PC-9 (cell line): ENCODE results near the gene C21orf91. TPM values are rescaled to one million over a fixed set of nuclear protein-coding genes. Genes with fewer than 3 reads are reported as not detected.

Source experiments
- BruUV-seq: library from RNA; stranded (reverse); fragments of 400-500 nt; replicated peaks from 2 replicates; lab custom pipeline; 2021; lab: Mats Ljungman, UMichigan
- CTCF ChIA-PET: fragments of 300-600 bp; sonication (Branson Sonifier 250); formaldehyde crosslinking; loops from one replicate; lab custom pipeline; 2022; ENCODE audit warnings: antibody characterized with exemption; lab: Charles Lee
- POLR2A ChIA-PET: fragments of 300-600 bp; sonication (Branson Sonifier 250); formaldehyde crosslinking; loops from one replicate; lab custom pipeline; 2022; ENCODE audit warnings: antibody characterized with exemption; ENCODE audit not compliant: unreplicated experiment; lab: Charles Lee
- DNase-seq, 2 experiments: peaks; one replicate each; pipeline versions ENCODE4 v3.0.0 to v3.0.0-alpha.2; 2015 to 2022; ENCODE audit warnings: mixed read lengths in 1 of 2
- H2AFZ ChIP-seq: fragments of 200-600 bp; sonication (generic); 2 replicates; pipeline ENCODE4 v1.8.1; 2017; ENCODE audit warnings: antibody characterized with exemption
- H3F3A ChIP-seq: fragments of 200-600 bp; sonication (generic); 2 replicates; pipeline ENCODE4 v1.8.1; 2017; ENCODE audit warnings: antibody characterized with exemption, mild to moderate bottlenecking, low read depth; ENCODE audit not compliant: insufficient read depth
- H3K27ac ChIP-seq: fragments of 200-600 bp; sonication (generic); 2 replicates; pipeline ENCODE4 v1.6.1; 2016; ENCODE audit warnings: mixed run types
- H3K27me3 ChIP-seq: fragments of 200-600 bp; sonication (generic); 2 replicates; pipeline ENCODE4 v1.6.1; 2016; ENCODE audit warnings: low read depth, mixed run types; ENCODE audit not compliant: insufficient read depth
- H3K36me3 ChIP-seq: fragments of 200-600 bp; sonication (generic); 2 replicates; pipeline ENCODE4 v1.6.1; 2016; ENCODE audit warnings: low read depth, mixed run types
- H3K4me1 ChIP-seq: fragments of 200-600 bp; sonication (generic); replicated peaks from 2 replicates; pipeline ENCODE4 v1.6.1; 2016; ENCODE audit warnings: mixed run types; ENCODE audit not compliant: insufficient read depth
- H3K4me2 ChIP-seq: fragments of 200-600 bp; sonication (generic); 2 replicates; pipeline ENCODE4 v1.6.1; 2017; ENCODE audit warnings: mixed run types
- H3K4me3 ChIP-seq: fragments of 200-600 bp; sonication (generic); 2 replicates; pipeline ENCODE4 v1.6.1; 2016; ENCODE audit warnings: mixed run types
- H3K79me2 ChIP-seq: fragments of 200-600 bp; sonication (generic); 2 replicates; pipeline ENCODE4 v1.6.1; 2017; ENCODE audit warnings: low read depth, mixed run types
- H3K9me2 ChIP-seq: fragments of 200-600 bp; sonication (generic); 2 replicates; pipeline ENCODE4 v1.8.1; 2017; ENCODE audit warnings: mild to moderate bottlenecking; ENCODE audit not compliant: insufficient read depth
- H3K9me3 ChIP-seq: fragments of 200-600 bp; sonication (generic); 2 replicates; pipeline ENCODE4 v1.8.1; 2016; ENCODE audit warnings: low read depth; ENCODE audit not compliant: insufficient read depth
- H4K20me1 ChIP-seq: fragments of 200-600 bp; sonication (generic); 2 replicates; pipeline ENCODE4 v1.8.1; 2017; ENCODE audit not compliant: insufficient read depth
- CTCF ChIP-seq: fragments of 200-600 bp; sonication (generic); conservative IDR thresholded peaks from 2 replicates; pipeline ENCODE4 v1.6.1; 2017; ENCODE audit warnings: mixed run types, antibody characterized with exemption, mild to moderate bottlenecking, moderate library complexity
- EZH2 ChIP-seq: fragments of 200-600 bp; sonication (generic); IDR thresholded peaks from 2 replicates; pipeline ENCODE4 v1.8.0; 2017; ENCODE audit warnings: antibody characterized with exemption, low read depth
- intact Hi-C: fragments of 100-400 bp; cut with micrococcal nuclease; formaldehyde crosslinking; loops from one replicate; pipeline ENCODE4 v1.10.0; 2022; ENCODE audit not compliant: unreplicated experiment
- total RNA-seq: library from RNA; stranded (reverse); gene quantifications from 2 replicates; pipeline ENCODE4 v1.2.3, GENCODE V29; 2021

Gene C21orf91
- total RNA-seq, 1 experiment from 2014 or later: 15.5 TPM

GRCh38 chr21:17757671-17758070 lies 61.5 kb downstream of the C21orf91 start:
- Histone ChIP-seq H3K27me3 (no peaks in the 10 kb centered on the region), H3K9me3 (no peaks in the 10 kb centered on the region), H3K79me2 (no peaks in the 10 kb centered on the region), H3K4me1 (peaks cover 5% of the 10 kb centered on the region; the same call in 1 of the 2 replicates), H3K4me3 (no peak overlapping the region), H3K4me2 (no peak overlapping the region), H3K27ac (no peak overlapping the region), H4K20me1 (no peaks in the 10 kb centered on the region), H2AFZ (no peak overlapping the region), H3K9me2 (no peaks in the 10 kb centered on the region), H3K36me3 (no peaks in the 10 kb centered on the region), H3F3A (no peaks in the 10 kb centered on the region)
- TF ChIP-seq EZH2 (no peak), CTCF (no peak)
- intact Hi-C loops: no loop called here
- BruUV-seq: no TSS peak
- ChIA-PET POLR2A (interaction anchor here (0.7 kb wide), 1 partner anchor 57 kb away, joined by 3 read pairs; no protein-coding TSS in a partner anchor), CTCF (no interaction called here)
- DNase-seq: no peak

GRCh38 chr21:17753736-17754135 lies 65.4 kb downstream of the C21orf91 start:
- Histone ChIP-seq H3K27ac (no peak overlapping the region), H3K4me1 (peaks cover 5% of the 10 kb centered on the region; the same call in 1 of the 2 replicates), H4K20me1 (no peaks in the 10 kb centered on the region), H3K27me3 (no peaks in the 10 kb centered on the region), H3F3A (no peaks in the 10 kb centered on the region), H3K4me2 (no peak overlapping the region), H3K4me3 (no peak overlapping the region), H3K79me2 (no peaks in the 10 kb centered on the region), H2AFZ (no peak overlapping the region), H3K9me3 (no peaks in the 10 kb centered on the region), H3K36me3 (no peaks in the 10 kb centered on the region), H3K9me2 (no peaks in the 10 kb centered on the region)
- POLR2A ChIA-PET: no interaction called here
- TF ChIP-seq CTCF: no peak
- TF ChIP-seq EZH2: no peak
- CTCF ChIA-PET: no interaction called here
- no TSS peak for BruUV-seq
- intact Hi-C loops: no loop called here
- no peak for DNase-seq

- Histone ChIP-seq H4K20me1 (no peaks in the 10 kb centered on the region), H2AFZ (no peak overlapping the region), H3K9me3 (no peaks in the 10 kb centered on the region), H3K27ac (no peak overlapping the region), H3K4me1 (peaks cover 5% of the 10 kb centered on the region; the same call in 1 of the 2 replicates), H3K27me3 (no peaks in the 10 kb centered on the region), H3K36me3 (no peaks in the 10 kb centered on the region), H3K4me3 (no peak overlapping the region), H3K79me2 (no peaks in the 10 kb centered on the region), H3F3A (no peaks in the 10 kb centered on the region), H3K4me2 (no peak overlapping the region), H3K9me2 (no peaks in the 10 kb centered on the region)
- intact Hi-C loops: no loop called here
- TF ChIP-seq EZH2 (no peak), CTCF (no peak)
- no TSS peak for BruUV-seq
- CTCF ChIA-PET: no interaction called here
- no peak for DNase-seq
- POLR2A ChIA-PET: no interaction called here
These were observed 67.0 kb downstream of the C21orf91 start for GRCh38 chr21:17752171-17752570.
